Activated T-cell treated with anti-CD3 and anti-CD28 coated beads, Interleukin-2, amount 50 U/mL, for 1 hour (primary cell): ENCODE results near the gene NNMT.

ENCODE experiments used
- DNase-seq: peaks from one replicate; pipeline ENCODE4 v3.0.0-alpha.2; 2020

The NNMT gene

DNA sequence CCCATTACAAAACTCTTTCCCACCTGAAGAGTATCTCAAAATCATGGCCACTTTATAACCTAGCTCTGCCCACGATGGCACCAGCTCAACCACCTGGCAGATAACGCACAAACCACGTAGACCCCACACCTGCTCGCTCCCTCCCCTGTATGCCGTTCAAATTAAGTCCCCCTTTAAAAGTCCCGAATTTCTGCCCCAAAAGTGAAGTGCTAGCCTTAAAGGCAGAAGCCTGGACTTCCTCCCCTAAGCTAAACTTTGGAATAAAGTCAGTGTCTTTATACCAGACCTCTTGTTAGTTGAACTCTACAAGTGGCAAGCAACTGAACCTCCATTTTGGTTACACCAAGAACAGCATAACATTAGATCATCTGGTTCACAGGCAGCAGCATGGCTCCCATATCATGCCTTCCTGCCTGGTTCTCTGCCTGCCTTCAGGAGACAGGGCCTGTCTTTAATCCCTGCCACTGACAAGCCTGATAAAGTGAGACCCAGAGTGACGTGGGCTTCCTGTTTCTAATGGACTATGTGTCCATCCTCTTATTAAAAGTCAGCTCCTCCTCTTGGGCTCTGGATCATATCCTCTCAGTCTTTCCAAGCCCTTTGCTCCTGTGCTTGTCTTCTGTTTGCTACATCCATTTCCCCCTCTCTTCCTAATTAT lies 32.6 kb upstream of the NNMT start:
- no peak for DNase-seq

DNA sequence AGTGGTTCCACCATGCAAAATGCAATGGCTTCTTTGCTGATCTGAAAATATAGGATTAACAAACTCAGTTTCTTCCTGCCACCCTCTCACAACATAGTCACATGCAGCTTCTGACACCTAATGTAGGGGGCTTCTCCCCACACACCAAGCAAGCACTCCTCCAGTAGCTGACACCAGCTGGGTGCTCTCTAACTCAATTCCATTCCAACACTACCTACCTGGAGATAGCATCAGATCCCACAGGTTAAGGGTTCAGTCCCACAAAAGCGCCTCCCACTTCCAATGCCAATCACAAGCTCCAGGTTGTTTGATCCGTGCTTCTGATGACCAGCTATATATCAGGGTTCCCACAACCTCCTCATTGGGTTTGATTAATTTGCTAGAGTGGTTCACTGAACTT lies 31.8 kb upstream of the NNMT start:
- no peak for DNase-seq

DNA sequence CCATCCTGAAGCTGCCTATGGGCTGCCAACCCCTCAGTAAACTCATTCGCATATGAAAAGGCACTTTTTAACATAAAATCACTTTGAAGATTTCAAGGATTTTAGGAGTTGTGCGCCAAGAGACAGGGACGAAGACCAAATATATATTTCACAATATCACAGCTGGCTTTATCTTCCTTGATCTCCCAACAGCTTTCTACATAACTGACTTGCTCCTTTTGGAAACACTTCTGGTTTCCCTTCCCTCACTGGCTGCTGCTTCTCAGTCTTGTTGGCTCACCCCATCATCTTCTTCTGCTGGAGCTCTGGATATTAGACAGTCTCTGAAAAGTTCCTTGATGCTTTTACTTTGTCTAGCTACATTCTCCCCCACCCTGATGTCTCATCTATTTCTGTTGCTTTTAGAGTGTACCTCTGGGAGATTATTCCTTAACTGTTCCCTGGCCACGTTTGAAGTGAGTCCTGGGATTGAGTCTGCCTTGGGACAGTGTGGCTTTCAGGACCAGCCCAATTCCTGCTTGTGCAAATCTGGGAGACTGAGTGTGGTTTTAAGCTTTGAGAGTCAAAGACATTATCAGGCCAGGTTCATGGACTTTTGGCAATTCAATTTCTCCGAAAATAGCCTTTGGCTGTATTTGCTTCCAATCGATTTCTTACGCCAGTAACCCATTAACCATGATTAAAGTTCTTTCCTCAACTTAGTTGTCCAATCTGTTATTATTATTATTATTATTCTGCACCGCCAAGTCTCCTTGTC lies 30.9 kb upstream of the NNMT start:
- DNase-seq = no peak

DNA sequence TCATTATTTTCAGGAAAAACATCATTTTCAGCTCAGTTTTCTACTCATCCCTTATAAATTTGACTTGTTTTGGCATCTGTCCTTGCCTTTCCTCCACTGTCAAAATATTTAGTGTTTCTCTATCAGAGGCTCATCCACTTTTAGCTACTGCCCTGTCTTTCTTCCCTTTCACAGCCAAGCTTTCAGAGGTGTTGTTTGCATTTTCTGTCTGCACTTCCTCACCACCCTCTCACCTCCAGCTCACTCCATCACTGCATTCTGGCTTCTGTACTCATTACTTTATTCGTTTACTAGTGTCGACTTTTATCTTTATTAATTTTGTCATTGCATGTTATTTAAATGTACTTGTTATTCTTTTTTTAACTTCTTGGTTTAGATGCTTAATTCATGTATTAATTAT lies 26.7 kb upstream of the NNMT start:
- no peak for DNase-seq

DNA sequence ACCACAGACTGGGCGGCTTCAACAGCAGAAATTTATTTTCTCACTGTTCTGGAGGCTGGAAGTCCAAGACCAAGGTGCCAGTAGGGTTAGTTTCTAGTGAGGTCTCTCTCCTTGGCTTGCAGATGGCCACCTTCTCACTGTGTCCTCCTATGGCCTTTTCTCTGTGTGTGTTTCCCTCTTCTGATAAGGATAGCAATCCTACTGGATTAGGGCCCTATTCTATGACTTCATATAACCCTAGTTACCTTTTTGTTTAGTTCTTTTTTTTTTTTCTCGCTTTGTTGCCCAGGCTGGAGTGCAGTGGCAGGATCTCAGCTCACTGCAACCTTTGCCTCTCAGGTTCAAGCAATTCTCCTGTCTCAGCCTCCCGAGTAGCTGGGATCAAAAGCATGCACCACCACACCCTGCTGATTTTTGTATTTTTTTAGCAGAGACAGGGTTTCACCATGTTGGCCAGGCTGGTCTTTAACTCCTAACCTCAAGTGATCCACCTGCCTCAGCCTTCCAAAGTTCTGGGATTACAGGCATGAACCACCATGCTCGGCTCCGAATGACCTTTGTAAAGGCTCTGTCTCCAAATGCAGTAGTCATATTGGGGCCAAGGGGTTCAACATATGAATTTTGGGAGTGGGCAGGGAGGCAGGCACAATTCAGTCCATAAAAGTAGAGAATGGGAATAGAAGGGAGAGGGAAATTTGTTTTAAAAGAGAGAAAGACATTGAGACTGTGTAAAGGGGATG lies 25.5 kb upstream of the NNMT start:
- no peak for DNase-seq

DNA sequence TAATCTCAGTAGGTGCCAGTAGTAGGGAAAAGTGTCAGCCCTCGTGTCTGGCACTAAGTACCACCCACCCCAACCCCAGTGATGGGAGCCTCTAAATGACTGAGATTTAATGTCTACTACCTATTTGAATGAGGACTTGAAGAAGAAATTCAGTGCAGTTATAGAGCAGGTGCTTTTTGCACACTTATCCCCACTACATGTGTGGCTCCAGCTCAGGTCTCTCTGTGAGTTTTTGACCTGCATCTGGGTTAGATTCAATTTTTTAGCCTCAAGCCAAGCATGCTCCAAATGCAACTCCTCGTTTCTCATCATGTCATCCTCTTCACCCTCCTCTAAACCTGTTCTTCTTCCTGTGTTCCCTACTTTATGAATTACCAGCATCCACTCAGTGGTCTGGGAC lies 24.9 kb upstream of the NNMT start:
- DNase-seq = no peak

DNA sequence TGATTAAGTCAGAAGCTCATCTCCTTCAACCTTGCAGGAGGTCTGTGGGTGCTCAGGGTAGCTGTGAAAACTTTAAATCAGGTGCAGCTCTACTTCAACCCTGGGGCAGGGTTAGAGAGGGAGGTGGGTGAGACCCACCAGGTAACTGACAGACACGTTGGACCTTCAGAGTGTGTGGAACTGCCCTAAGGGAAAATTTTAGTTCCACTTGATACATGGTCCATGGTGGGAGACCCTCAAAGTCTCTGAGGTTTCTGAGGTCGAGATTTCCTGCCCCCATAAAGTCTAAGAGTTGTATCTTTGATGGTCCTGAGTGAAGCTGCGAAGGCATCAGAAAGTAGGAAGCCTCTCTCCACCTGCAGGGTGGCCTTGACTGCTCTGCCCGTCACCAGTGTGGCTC lies 23.9 kb upstream of the NNMT start:
- no peak for DNase-seq

DNA sequence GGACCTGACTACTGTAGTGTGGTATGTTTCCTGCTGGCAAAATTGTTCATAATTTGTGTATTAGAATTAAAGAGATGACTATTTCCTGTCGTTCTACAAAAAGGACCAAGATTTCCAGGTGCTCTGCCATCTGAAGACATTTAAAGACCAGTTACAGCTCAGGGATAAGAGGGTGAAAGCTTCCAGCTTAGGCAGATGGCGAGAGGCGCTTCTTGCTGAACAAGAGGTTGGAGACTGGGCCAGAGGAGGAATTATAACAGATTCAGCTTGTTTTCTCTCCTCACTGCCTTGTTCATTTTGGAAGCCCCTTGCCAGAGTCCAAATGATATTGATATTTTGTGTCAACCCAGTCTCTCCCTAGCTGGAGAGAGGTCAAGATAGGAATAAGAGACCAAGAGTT lies 23.1 kb upstream of the NNMT start:
- DNase-seq = no peak

DNA sequence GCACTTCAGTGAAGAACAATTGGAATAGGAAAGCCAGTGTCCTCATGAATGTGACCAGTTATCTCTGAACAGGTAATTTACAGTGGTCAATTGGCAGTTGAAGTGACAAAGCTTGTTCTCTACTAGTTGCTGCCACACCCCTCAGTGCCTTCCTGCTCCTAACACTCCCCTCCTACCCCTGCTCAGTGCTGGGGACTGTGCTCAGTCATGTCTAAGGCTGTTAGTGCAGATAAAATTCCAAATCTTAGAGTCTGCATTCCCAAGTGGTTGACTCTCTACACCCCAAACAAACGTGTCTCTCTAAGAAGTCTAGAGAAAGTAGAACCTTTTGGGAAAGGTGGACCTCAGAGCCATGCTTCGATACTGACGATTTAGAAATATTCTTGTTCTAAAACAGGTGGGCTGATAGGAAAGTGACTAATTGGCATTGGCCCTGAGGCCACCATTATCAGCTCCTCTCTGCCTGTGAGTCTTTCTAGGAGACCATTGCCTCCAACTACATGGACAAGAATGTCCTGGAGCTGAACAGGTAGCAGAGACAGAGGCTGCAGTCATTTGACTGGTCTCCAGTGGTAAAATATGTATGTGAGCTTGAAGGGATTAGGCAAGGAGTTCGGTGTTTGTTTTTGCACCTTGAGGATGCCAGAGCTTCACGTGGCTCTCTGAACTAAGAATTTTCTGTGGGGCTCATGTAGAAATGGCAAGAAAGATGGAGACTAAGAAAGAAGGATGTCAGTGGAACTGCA lies 22.1 kb upstream of the NNMT start:
- no peak for DNase-seq

DNA sequence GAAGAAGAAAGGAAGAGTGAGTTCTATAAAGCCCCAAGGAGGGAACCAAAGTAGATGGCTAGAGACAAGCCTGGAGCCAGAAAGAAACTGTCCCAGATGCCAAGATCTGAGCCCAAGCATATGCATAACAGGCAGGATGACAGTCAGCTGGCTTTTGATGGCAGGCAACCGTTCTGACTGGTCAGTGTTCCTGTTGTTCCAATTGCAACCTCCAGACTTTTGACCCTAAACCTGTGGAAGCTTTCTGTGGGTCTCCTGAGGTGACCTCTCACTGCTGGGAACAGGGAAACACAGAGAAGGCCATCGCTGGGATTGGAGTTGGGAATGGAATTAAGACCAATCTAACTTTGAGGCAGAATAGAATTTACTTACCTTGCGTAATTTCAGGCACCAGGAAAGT lies 21.6 kb upstream of the NNMT start:
- no peak for DNase-seq

DNA sequence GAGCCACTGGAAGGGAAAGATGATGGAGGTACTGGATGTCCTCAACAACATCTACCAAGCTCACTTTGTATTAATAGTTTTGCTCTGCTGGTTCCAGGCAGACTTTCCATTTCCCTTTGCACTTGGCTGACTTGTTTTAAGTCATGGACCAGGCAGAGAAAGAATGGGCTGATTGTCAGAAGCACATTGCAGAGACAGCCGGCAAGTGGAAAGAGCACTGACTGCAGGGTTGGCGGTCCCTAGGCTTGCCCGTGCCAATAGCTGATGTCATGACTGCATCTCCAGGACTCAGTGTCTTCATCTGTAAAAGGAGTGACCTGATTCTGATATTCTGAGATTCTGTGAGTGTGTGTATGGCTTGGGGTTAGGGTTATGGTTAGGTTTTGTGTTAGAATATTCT lies 20.9 kb upstream of the NNMT start:
- DNase-seq = no peak

DNA sequence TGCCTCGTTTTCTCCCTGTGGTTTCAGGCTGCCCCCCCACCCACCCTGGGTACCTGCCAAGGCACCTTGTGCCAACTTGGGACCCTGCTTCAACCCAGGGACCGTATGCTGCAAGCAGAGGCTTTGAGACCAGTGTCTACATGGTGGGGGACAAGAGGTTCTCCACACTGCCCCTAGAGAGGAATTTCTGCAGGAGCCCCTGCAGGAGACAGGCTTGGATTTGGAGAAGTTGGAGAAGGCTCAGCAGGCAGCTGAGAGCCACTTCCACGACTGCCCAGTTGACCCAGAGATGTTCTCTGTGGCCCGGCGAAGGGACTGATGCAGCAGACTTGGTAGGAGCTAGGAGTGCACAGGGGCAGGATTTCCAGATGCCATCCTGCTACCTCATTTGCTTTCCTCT lies 20.1 kb upstream of the NNMT start:
- DNase-seq = no peak

DNA sequence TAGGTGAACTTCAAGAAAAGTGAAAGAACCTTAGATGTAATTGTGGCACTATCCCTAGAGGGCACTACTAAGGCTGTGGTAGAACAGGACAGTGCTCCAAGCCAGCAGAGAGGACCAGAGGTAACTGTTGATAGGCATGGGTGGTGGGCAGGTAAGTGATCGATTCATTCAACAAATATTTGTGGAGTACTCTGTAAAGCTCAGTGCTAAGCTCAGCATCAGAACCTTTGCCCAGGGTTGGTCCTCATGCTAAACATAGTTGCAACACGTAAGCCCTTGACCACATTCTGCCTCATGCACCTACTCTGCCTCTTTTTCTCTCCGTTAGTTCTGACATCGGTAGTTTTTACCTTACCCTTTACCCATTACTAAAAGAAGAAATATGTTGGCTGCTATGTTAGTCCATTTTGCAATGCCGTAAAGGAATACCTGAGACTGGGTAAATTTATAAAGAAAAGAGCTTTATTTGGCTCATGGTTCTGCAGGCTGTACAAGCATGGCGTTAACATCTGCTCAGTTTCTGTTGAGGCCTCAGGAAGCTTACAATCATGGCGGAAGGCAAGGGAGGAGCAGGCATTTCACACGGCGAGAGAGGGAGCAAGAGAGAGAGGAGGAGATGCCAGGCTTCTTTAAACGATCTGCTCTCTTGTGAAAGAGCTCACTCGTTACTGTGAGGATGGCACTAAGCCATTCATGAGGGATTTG lies 18.4 kb upstream of the NNMT start:
- no peak for DNase-seq

DNA sequence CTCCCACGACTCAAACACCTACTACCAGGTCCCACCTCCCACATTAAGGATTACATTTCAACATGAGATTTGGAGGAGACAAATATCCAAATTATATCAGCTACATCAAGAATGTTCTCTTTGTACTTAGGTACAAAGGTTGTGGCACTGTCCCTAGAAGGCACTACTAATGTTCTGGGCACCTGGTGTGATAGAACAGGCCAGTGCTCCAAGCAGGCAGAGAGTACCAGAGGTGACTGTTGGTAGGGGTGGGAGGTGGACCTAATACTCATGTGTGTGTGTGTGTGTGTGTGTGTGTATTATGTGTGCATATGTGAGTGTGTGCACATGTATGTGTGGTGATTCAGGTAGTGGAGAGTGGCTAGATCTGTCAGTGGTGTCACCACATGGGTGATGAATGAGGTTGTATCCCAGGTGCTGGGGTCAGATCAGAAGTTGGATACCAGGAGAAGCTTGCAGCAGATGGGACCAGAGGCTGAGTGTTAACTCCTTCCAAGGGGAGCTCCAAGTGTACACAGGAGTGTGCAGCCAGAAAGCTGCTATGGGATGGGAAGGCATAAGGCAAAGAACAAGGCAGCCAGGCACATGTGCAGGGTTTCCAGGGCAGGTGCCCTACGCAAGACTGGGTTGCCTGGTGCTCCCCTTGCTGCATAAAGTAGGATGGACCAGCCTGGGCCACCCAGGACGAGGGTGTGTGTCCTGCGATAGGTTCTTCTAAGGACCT lies 17.7 kb upstream of the NNMT start:
- no peak for DNase-seq

DNA sequence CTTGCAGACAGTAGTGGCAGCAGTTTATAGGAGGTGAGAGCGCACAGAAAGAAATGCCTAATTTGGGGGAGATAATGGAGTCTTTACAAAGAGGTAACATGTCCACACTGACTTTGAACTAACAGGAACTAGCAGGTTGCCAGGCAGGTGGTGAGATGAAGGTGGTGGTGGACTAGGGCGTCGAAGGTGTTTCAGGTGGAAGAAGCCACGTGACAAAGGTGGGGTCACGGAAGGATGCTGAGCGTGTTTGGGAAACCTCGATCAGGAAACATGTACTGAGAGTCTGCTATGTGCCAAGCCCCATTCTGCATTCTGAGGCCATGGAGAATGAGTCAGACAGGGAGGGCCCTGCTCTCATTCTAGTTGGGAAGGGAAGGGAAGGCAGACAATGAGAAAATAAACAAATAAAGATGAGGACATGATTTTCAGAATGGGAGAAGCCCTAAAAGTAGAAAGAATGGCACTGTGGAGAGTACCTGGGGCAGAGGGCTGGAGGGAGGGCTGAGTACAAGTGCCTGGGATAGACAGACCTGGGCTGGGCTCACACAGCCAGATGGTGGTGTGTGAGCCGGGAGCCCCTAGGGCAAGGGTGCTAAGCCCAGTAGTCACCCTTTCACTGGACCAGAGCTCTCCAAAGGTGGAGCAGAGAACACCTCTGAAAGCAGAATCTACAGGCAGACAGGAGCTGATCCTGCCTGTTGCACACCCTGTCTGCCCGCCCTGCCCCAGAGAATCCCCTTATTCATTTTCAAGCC lies 16.2 kb upstream of the NNMT start:
- no peak for DNase-seq

DNA sequence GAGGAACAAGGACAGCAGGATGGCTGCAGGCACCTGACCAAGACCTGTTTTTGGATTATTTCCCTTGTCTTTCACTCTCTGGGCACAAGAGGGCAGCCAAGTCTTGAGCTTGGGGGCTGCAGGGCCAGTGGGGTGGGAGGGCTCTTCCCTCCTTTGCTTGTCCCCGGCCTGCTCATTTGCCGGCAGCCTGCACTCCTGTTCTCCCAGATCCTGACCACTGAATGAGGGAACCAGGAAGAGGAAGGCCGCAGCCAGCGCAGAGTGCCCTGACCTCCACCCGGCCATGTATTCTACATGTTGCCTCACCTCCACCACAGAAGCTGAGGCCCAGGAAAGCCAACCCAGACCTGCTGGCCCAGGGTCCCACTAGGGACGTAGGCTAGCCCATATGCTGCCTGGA lies 15.5 kb upstream of the NNMT start:
- no peak for DNase-seq

DNA sequence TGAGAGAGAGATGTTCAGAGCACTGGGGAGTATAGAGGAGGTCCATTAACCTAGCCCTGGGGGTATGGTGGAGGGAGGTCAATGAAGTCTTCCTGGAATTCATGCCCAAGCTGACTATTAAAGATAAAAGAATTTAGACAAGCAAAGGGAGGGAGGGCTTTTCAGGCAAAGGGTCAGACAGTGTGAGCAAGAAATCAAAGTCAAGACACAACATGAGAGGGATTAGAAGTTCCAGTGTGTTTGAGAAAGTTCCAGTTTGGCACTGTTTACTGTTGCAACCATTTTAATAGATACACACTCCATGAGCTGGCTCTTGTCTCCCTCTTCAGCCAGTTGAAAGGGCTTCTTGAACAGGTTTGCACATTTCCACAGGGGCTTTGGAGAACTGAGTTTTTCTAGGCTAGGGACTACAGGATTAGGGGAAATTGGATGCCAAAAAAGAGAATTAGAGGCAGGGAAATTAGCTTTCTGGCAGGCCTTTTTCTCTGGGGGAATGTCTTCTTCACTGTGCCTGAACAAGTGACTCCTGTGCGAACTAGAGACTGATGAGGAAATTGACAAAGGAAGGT lies 14.7 kb upstream of the NNMT start:
- DNase-seq = no peak

DNA sequence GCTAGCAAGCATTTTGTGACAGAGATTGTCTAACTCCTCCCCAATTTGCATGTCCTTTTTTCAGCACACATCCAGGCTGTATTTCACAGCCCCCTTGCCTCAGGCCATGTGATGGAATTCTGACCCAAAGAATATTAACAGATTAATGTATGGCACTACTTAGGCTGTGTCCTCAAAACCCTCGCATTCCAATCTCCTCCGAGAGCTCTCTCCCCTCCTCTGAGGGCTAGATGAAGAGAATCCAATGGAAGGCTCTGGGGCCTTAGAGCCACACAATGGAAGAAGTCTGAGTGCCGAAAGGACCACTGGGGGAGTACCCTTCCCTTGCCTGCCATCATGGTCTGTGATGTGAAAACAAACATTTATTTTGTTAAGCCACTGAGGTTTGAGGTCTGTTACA lies 13.7 kb upstream of the NNMT start:
- no peak for DNase-seq

DNA sequence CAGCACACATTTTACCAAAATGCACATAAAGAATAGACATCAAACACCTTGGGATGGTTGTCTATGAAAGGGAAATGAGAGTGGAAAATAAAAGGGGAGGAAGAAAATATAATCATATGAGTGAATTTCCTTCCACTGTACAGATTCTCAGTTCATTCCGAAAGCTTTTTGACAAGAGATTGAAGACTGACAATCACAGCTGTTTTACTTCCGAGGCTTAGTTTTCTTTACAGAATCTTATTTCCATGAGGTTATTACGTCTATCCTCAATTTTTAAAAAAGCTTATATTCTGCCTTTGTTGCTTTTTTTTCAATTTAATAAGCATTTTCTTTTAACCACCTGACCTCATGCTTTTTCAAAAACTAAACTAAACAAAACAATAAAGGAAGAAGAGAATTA lies 12.8 kb upstream of the NNMT start:
- no peak for DNase-seq

DNA sequence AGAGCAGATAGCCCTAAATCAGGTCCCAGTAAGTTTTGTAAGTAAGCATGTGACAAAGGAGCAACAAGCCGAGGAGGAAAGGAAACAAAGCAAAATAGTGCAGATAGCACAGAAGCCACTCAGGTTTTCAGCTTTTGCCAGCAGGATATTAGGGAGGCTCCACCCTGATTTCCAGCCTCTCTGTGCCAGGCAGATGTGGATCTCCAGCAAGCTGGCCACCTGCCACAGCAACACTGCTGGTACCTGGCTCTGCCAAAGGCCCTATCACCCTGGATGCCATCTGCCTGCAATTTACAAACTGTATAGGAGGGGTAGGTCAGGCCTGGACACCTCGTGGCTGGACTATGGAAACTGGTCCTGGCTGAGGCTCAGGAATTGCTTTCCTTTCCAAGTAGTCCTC lies 12.2 kb upstream of the NNMT start:
- DNase-seq = no peak

DNA sequence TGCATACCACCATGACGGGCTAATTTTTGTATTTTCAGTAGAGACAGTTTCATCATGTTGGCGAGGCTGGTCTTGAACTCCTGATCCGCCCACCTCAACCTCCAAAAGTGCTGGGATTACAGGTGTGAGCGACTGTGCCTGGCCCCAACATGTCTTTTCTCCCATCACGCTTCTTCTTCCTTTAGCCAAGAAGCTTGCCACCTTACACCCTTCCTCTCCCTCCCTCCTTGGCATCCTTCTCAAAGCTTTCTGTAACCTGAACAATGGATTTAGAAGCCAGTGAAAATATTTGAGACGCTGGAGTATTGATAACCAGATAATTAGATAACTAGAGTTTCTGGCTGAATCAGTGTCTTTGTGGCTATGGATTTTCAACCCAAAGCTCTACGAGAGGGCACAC lies 11.3 kb upstream of the NNMT start:
- no peak for DNase-seq
